Measurements from ENCODE around the gene CHD5. TPM values are rescaled to one million over a fixed set of nuclear protein-coding genes. Genes with fewer than 3 reads are reported as not detected.

The CHD5 gene
- total RNA-seq, 2 donors from 2014 or later = 0.07 to 2.0 TPM

- DNase-seq (ENCODE audit: low spot score) = no peak
- no peak for TF ChIP-seq CTCF (IDR thresholded peaks at IDR 0.05)
- H3K9me3 ChIP-seq = no peaks in the 10 kb centered on the region
Observed at GRCh38 chr1:6134741-6135510, 45.2 kb downstream of the CHD5 start.

GRCh38 chr1:6134206-6134605 is 45.9 kb downstream of the CHD5 start:
- Histone ChIP-seq H3K4me1 (no peaks in the 10 kb centered on the region), H3K9me3 (no peaks in the 10 kb centered on the region), H3K4me3 (no peak overlapping the region), H3K27ac (no peak overlapping the region), H3K36me3 (no peaks in the 10 kb centered on the region), H3K27me3 (no peaks in the 10 kb centered on the region)
- no peak for DNase-seq (ENCODE audit: low spot score)
- no peak for TF ChIP-seq CTCF (IDR thresholded peaks at IDR 0.05)

More at GRCh38 chr1:6134741-6135510, 45.2 kb downstream of the CHD5 start:
- no peaks in the 10 kb centered on the region for H3K4me1 ChIP-seq
- no peaks in the 10 kb centered on the region for H3K36me3 ChIP-seq
- H3K27ac ChIP-seq = no peak overlapping the region
- no peak overlapping the region for H3K4me3 ChIP-seq
- H3K27me3 ChIP-seq = no peaks in the 10 kb centered on the region

- no peak for DNase-seq (ENCODE audit: low spot score)
- no peaks in the 10 kb centered on the region for H3K9me3 ChIP-seq
- H3K27ac ChIP-seq = no peak overlapping the region
- H3K4me1 ChIP-seq = no peaks in the 10 kb centered on the region
- no peak overlapping the region for H3K4me3 ChIP-seq
- no peak for TF ChIP-seq CTCF (IDR thresholded peaks at IDR 0.05)
- no peaks in the 10 kb centered on the region for H3K36me3 ChIP-seq
- no peaks in the 10 kb centered on the region for H3K27me3 ChIP-seq
Observed at GRCh38 chr1:6133146-6133895, 46.8 kb downstream of the CHD5 start.

GRCh38 chr1:6131561-6131960 is 48.6 kb downstream of the CHD5 start:
- no peak overlapping the region for H3K27ac ChIP-seq
- peaks cover 0 to 11% of the 10 kb centered on the region in 2 donors for H3K4me1 ChIP-seq
- H3K27me3 ChIP-seq = no peaks in the 10 kb centered on the region
- no peak overlapping the region for H3K4me3 ChIP-seq
- H3K36me3 ChIP-seq = no peaks in the 10 kb centered on the region
- TF ChIP-seq CTCF (IDR thresholded peaks at IDR 0.05) = no peak
- DNase-seq (ENCODE audit: low spot score) = no peak
- H3K9me3 ChIP-seq = no peaks in the 10 kb centered on the region

GRCh38 chr1:6130596-6130995 is 49.5 kb downstream of the CHD5 start:
- DNase-seq (ENCODE audit: low spot score) = no peak
- no peak for TF ChIP-seq CTCF (IDR thresholded peaks at IDR 0.05)
- no peak overlapping the region for H3K4me3 ChIP-seq
- H3K4me1 ChIP-seq = peaks cover 0 to 11% of the 10 kb centered on the region in 2 donors
- no peaks in the 10 kb centered on the region for H3K36me3 ChIP-seq
- no peaks in the 10 kb centered on the region for H3K9me3 ChIP-seq
- no peak overlapping the region for H3K27ac ChIP-seq
- no peaks in the 10 kb centered on the region for H3K27me3 ChIP-seq

All from right atrium auricular region (tissue), 2 donors.